ENCODE results near the gene DHX35.

- TF ChIP-seq CTCF (conservative IDR thresholded peaks at IDR 0.05; ENCODE audit: low read length) (no peak), EZH2phosphoT487 (IDR thresholded peaks at IDR 0.05; ENCODE audit: borderline replicate concordance) (no peak)
Observed at GRCh38 chr20:38973645-38974044, 11.5 kb downstream of the DHX35 start.

Data from Loucy (cell line).